ENCODE results near the gene AP1M1.

Gene AP1M1

GRCh38 chr19:16190736-16191135 lies 7.0 kb upstream of the AP1M1 start:
- no peak overlapping the region for H3K27ac ChIP-seq (replicated peaks)
- no peak for TF ChIP-seq POLR2AphosphoS5 (IDR thresholded peaks at IDR 0.05; ENCODE audit: low read depth)
- TF ChIP-seq, protein P1, sequence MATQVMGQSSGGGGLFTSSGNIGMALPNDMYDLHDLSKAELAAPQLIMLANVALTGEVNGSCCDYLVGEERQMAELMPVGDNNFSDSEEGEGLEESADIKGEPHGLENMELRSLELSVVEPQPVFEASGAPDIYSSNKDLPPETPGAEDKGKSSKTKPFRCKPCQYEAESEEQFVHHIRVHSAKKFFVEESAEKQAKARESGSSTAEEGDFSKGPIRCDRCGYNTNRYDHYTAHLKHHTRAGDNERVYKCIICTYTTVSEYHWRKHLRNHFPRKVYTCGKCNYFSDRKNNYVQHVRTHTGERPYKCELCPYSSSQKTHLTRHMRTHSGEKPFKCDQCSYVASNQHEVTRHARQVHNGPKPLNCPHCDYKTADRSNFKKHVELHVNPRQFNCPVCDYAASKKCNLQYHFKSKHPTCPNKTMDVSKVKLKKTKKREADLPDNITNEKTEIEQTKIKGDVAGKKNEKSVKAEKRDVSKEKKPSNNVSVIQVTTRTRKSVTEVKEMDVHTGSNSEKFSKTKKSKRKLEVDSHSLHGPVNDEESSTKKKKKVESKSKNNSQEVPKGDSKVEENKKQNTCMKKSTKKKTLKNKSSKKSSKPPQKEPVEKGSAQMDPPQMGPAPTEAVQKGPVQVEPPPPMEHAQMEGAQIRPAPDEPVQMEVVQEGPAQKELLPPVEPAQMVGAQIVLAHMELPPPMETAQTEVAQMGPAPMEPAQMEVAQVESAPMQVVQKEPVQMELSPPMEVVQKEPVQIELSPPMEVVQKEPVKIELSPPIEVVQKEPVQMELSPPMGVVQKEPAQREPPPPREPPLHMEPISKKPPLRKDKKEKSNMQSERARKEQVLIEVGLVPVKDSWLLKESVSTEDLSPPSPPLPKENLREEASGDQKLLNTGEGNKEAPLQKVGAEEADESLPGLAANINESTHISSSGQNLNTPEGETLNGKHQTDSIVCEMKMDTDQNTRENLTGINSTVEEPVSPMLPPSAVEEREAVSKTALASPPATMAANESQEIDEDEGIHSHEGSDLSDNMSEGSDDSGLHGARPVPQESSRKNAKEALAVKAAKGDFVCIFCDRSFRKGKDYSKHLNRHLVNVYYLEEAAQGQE (IDR thresholded peaks at IDR 0.05; ENCODE audit: insufficient replicate concordance, low read depth), result no peak
- TF ChIP-seq GABPA (IDR thresholded peaks at IDR 0.05; ENCODE audit: low read depth), result no peak
- TF ChIP-seq SPI1 (IDR thresholded peaks at IDR 0.05; ENCODE audit: borderline replicate concordance, low read depth), result no peak
- TF ChIP-seq CTCF (IDR thresholded peaks at IDR 0.05; ENCODE audit: insufficient read depth, low read length), result no peak

GRCh38 chr19:16191216-16191908 lies 6.3 kb upstream of the AP1M1 start:
- TF ChIP-seq GABPA (IDR thresholded peaks at IDR 0.05; ENCODE audit: low read depth), result no peak
- TF ChIP-seq CTCF (IDR thresholded peaks at IDR 0.05; ENCODE audit: insufficient read depth, low read length), result no peak
- TF ChIP-seq, protein P1 (IDR thresholded peaks at IDR 0.05; ENCODE audit: insufficient replicate concordance, low read depth), result no peak
- no peak; the same call in 1 of the 2 replicates for TF ChIP-seq POLR2AphosphoS5 (IDR thresholded peaks at IDR 0.05; ENCODE audit: low read depth)
- peak; percentile 17; the same call in 1 of the 2 replicates for TF ChIP-seq SPI1 (IDR thresholded peaks at IDR 0.05; ENCODE audit: borderline replicate concordance, low read depth)
- Histone ChIP-seq H3K27me3 (ENCODE audit: insufficient read depth, poor library complexity, severe bottlenecking) (no peaks in the 10 kb centered on the region), H3K27ac (replicated peaks) (no peak overlapping the region), H3K4me3 (replicated peaks; ENCODE audit: insufficient read depth, low read length) (no peak overlapping the region)
- DNase-seq (ENCODE audit: low read depth in 1 of 2, low spot score in 1 of 2), result peak in 1 of 2 experiments; percentile 25

More at GRCh38 chr19:16190736-16191135, 7.0 kb upstream of the AP1M1 start:
- Histone ChIP-seq H3K4me3 (replicated peaks; ENCODE audit: insufficient read depth, low read length) (no peak overlapping the region), H3K27me3 (ENCODE audit: insufficient read depth, poor library complexity, severe bottlenecking) (no peaks in the 10 kb centered on the region)
- no peak for DNase-seq (ENCODE audit: low read depth in 1 of 2, low spot score in 1 of 2)

DNA sequence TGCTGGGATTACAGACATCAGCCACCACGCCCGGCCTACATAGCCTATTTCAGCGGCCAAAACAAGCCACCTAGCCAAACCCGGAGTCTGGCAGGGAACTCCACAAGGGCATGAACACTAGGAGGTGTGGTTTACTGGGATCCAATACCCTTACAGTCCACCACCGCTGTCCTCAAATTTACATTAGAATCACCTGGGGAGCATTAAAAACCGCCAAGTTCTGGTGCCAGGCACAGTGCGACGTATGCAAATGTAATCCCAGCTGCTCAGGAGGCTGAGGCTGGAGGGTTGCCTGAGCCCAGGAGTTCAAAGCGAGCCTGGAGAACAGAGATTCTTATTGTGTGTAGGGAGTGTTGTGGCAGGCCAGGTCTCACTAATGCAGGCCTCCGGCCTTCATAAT lies 4.2 kb upstream of the AP1M1 start:
- Histone ChIP-seq H3K4me3 (replicated peaks; ENCODE audit: insufficient read depth, low read length) (no peak overlapping the region), H3K27ac (replicated peaks) (no peak overlapping the region), H3K27me3 (ENCODE audit: insufficient read depth, poor library complexity, severe bottlenecking) (no peaks in the 10 kb centered on the region)
- TF ChIP-seq GABPA (IDR thresholded peaks at IDR 0.05; ENCODE audit: low read depth), result no peak
- no peak for DNase-seq (ENCODE audit: low read depth in 1 of 2, low spot score in 1 of 2)

DNA sequence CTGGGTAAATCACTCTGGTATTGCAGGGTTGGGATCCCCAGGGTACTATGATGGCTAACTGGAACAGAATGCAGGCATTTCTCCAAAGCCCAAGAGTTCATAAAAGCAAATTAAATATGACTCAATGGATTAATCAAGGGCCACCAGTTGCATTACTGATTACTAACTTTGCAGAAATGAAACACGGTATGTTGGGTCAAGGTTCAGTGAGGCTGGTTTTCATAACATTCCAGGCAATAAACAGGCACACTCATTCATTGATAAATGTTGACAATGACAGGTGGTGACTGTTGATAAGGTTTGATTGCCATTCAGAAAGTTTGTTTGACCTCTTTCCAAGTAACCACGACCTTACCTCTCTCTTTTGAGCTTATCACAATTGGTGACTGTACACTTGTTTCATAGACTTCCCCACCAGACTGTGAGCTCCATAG lies 506 bp upstream of the AP1M1 start:
- Histone ChIP-seq H3K4me3 (replicated peaks; ENCODE audit: insufficient read depth, low read length) (peak overlapping the region; percentile 99), H3K27ac (replicated peaks) (peak overlapping the region; percentile 91), H3K27me3 (ENCODE audit: insufficient read depth, poor library complexity, severe bottlenecking) (no peaks in the 10 kb centered on the region)
- DNase-seq (ENCODE audit: low read depth in 1 of 2, low spot score in 1 of 2), result no peak
- TF ChIP-seq SPI1 (IDR thresholded peaks at IDR 0.05; ENCODE audit: borderline replicate concordance, low read depth) (no peak), POLR2AphosphoS5 (IDR thresholded peaks at IDR 0.05; ENCODE audit: low read depth) (no peak), GABPA (IDR thresholded peaks at IDR 0.05; ENCODE audit: low read depth) (no peak), CTCF (IDR thresholded peaks at IDR 0.05; ENCODE audit: insufficient read depth, low read length) (no peak)
- TF ChIP-seq, protein P1 (IDR thresholded peaks at IDR 0.05; ENCODE audit: insufficient replicate concordance, low read depth), result no peak
